Measurements from ENCODE around the gene IL1A. TPM values are rescaled to one million over a fixed set of nuclear protein-coding genes. Genes with fewer than 3 reads are reported as not detected.

IL1A gene
- total and polyA plus RNA-seq, 9 of the 15 experiments (the other 6 are each of a cell fraction or from before 2014, with no cell fraction given): 0.03 to 0.27 (median 0.14) TPM; not detected in 2

DNA sequence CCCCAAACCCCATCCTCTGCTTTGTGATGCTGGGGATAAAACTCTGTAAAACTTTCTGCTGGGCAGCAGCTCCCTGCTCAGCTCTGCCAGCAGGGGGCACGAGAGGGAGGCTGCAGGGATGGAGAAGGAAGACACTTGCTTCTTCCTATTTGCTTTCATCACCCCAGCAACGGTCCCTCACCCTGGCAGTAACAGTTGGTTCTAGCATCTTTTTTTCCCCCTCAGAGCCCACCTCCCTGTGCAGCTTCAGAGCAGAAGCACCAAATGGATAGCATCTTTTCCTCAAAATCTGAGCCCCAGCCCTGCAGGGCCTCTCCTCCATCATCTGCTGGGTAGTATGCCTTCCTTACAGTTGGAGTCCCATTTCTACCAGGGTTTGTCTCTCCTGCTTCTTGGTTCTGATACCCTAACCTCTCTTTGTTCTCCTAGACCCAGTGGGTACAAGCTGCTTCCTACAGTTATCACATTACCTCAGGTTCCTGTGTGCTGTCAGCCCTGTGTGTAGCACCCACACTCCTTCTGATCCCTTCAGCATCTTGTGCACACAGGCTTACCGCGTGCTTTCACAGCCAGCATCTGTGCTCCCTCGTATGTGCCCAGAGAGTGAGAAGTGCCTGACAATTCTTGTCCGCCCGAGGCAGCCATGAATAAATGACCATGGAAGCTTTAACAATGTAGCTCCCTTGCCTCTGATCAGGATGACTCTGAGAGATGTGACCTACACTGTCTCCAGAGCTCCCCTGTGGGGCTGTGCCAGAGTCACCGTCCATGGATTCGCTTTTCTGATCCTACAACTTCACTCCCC, 34.3 kb downstream of the IL1A start (continued):
- TF ChIP-seq RB1 (IDR thresholded peaks at IDR 0.05; ENCODE audit: low read depth) (peak; percentile 30; the same call in 1 of the 2 replicates), KDM1A (IDR thresholded peaks at IDR 0.05) (0 out of 4 replicates have a peak, but pooled peaks have one; percentile 8 to 27), RFX1 (IDR thresholded peaks at IDR 0.05) (peak; percentile 67), CTBP1 (IDR thresholded peaks at IDR 0.05; ENCODE audit: borderline replicate concordance) (peak; percentile 87), RAD21 (CRISPR knock-in tag; conservative IDR thresholded peaks at IDR 0.05 in 1 of 2, IDR thresholded peaks at IDR 0.05 in 1 of 2) (peak; percentile 96), ZFP36 (IDR thresholded peaks at IDR 0.05; ENCODE audit: low read depth, low read length, partially characterized antibody) (no peak), EP300 (IDR thresholded peaks at IDR 0.05; ENCODE audit: low read length) (0 out of 2 replicates have a peak, but pooled peaks have one; percentile 2), STAG1 (CRISPR knock-in tag; IDR thresholded peaks at IDR 0.05; ENCODE audit: borderline replicate concordance) (peak; percentile 47; the same call in 1 of the 2 replicates)
- TF ChIP-seq, protein P1, sequence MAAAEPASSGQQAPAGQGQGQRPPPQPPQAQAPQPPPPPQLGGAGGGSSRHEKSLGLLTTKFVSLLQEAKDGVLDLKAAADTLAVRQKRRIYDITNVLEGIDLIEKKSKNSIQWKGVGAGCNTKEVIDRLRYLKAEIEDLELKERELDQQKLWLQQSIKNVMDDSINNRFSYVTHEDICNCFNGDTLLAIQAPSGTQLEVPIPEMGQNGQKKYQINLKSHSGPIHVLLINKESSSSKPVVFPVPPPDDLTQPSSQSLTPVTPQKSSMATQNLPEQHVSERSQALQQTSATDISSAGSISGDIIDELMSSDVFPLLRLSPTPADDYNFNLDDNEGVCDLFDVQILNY (CRISPR knock-in tag; IDR thresholded peaks at IDR 0.05): peak; percentile 38; the same call in 1 of the 2 replicates
- TF ChIP-seq, protein P2, sequence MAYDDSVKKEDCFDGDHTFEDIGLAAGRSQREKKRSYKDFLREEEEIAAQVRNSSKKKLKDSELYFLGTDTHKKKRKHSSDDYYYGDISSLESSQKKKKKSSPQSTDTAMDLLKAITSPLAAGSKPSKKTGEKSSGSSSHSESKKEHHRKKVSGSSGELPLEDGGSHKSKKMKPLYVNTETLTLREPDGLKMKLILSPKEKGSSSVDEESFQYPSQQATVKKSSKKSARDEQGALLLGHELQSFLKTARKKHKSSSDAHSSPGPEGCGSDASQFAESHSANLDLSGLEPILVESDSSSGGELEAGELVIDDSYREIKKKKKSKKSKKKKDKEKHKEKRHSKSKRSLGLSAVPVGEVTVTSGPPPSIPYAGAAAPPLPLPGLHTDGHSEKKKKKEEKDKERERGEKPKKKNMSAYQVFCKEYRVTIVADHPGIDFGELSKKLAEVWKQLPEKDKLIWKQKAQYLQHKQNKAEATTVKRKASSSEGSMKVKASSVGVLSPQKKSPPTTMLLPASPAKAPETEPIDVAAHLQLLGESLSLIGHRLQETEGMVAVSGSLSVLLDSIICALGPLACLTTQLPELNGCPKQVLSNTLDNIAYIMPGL (CRISPR knock-in tag; IDR thresholded peaks at IDR 0.05): 0 out of 2 replicates have a peak, but pooled peaks have one; percentile 17
- TF ChIP-seq, protein P3, sequence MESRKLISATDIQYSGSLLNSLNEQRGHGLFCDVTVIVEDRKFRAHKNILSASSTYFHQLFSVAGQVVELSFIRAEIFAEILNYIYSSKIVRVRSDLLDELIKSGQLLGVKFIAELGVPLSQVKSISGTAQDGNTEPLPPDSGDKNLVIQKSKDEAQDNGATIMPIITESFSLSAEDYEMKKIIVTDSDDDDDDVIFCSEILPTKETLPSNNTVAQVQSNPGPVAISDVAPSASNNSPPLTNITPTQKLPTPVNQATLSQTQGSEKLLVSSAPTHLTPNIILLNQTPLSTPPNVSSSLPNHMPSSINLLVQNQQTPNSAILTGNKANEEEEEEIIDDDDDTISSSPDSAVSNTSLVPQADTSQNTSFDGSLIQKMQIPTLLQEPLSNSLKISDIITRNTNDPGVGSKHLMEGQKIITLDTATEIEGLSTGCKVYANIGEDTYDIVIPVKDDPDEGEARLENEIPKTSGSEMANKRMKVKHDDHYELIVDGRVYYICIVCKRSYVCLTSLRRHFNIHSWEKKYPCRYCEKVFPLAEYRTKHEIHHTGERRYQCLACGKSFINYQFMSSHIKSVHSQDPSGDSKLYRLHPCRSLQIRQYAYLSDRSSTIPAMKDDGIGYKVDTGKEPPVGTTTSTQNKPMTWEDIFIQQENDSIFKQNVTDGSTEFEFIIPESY (CRISPR knock-in tag; IDR thresholded peaks at IDR 0.05): 0 out of 2 replicates have a peak, but pooled peaks have one; percentile 57

Measured in K562 (cell line).